ENCODE measurements around the gene OR11A1. TPM values are rescaled to one million over a fixed set of nuclear protein-coding genes. Genes with fewer than 3 reads are reported as not detected.
A peak's percentile ranks its signal among the peaks of the same experiment; 100 is the strongest.

Gene OR11A1
- total RNA-seq, 1 donor from 2014 or later, result not detected

DNA sequence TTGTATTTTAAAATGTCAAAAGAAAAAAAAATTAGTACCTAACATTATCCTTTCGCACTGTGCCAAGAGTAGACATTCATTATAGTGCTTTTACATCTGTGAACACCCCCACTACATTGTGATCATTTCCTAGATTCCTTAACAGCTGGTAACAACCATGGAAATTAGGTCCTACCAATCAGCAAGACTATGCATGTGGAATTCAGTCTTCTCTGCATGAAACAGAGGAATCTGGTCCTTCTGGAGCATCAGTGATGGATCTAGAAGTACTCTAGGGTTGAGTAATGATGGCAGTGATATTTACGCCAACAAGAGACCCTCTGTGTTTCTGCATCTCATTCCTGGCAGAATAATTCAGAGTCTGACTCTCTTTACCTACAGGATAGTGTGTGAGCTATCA is 32.7 kb downstream of the OR11A1 start:
- Mint-ChIP-seq H3K36me3 (ENCODE audit: insufficient read depth) (no peaks in the 10 kb centered on the region), H3K4me3 (ENCODE audit: low read depth) (no peak overlapping the region), H3K27me3 (peaks cover 30% of the 10 kb centered on the region), H3K27ac (no peak overlapping the region), H3K4me1 (ENCODE audit: low read depth) (no peaks in the 10 kb centered on the region), H3K9me3 (ENCODE audit: low read depth) (peaks cover 5% of the 10 kb centered on the region)
- no peak for TF ChIP-seq CTCF (IDR thresholded peaks at IDR 0.05; ENCODE audit: unreplicated experiment)
- no peak for DNase-seq (ENCODE audit: low spot score, unreplicated experiment)

GRCh38 chr6:29419516-29419915 is 37.4 kb downstream of the OR11A1 start:
- Mint-ChIP-seq H3K36me3 (ENCODE audit: insufficient read depth) (no peaks in the 10 kb centered on the region), H3K27ac (no peak overlapping the region), H3K4me1 (ENCODE audit: low read depth) (no peaks in the 10 kb centered on the region), H3K4me3 (ENCODE audit: low read depth) (no peak overlapping the region), H3K9me3 (ENCODE audit: low read depth) (no peaks in the 10 kb centered on the region), H3K27me3 (peaks cover 9% of the 10 kb centered on the region)
- TF ChIP-seq CTCF (IDR thresholded peaks at IDR 0.05; ENCODE audit: unreplicated experiment), result no peak
- no peak for DNase-seq (ENCODE audit: low spot score, unreplicated experiment)

DNA sequence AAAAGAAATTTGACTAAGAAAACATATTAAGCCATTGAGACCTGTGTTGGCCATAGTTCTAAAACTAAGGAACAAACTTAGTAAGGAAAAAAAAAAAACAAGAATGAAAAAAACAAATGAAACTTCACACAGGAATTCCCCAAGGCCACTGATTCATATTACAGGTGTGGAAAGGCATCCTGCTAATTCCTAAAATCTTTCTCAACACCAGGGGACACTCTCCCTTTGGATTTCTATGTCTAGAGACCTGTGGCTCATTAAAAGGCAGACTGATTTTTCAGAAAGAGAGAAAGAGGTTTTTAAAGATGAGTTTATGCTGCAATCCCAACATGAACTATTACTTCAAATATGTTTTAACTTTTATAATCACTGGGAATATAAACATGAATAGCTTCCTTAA is 42.3 kb downstream of the OR11A1 start, which contains the start of gene OR12D1:
OR12D1 (plus strand) TSS at position 341 of the 400 bp plus-strand sequence.
- Mint-ChIP-seq H3K4me3 (ENCODE audit: low read depth) (no peak within 1 kb of the TSS), H3K36me3 (ENCODE audit: insufficient read depth) (no peaks in the 10 kb centered on the region), H3K9me3 (ENCODE audit: low read depth) (peaks cover 17% of the 10 kb centered on the region), H3K4me1 (ENCODE audit: low read depth) (no peaks in the 10 kb centered on the region), H3K27me3 (peaks cover 9% of the 10 kb centered on the region), H3K27ac (no peak within 1 kb of the TSS)
- no peak for DNase-seq (ENCODE audit: low spot score, unreplicated experiment)
- TF ChIP-seq CTCF (IDR thresholded peaks at IDR 0.05; ENCODE audit: unreplicated experiment), result peak; percentile 38

DNA sequence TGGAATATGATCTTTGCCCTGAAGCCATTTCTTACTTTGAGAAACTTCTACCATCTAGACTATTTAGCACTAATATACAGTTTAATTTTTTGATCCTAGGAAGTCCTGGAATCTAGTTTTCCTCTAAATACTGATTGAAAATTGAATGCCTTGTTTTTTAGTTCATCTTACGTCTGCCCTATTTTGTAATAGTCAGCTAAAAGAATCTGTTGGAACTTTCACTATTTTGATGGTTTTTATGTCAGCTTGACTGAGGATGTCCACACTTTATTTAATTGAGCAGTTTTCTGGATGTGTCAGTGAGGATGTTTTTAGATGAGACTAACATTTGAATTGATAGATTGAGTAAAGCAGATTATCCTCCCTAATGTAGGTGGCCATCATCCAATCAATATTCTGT is 53.1 kb downstream of the OR11A1 start:
- H3K36me3 Mint-ChIP-seq (ENCODE audit: insufficient read depth), result no peaks in the 10 kb centered on the region
- TF ChIP-seq CTCF (IDR thresholded peaks at IDR 0.05; ENCODE audit: unreplicated experiment), result no peak
- no peak overlapping the region for H3K27ac Mint-ChIP-seq
- peaks cover 9% of the 10 kb centered on the region for H3K9me3 Mint-ChIP-seq (ENCODE audit: low read depth)
- no peaks in the 10 kb centered on the region for H3K4me1 Mint-ChIP-seq (ENCODE audit: low read depth)
- no peak for DNase-seq (ENCODE audit: low spot score, unreplicated experiment)
- peaks cover 2% of the 10 kb centered on the region for H3K27me3 Mint-ChIP-seq
- H3K4me3 Mint-ChIP-seq (ENCODE audit: low read depth), result no peak overlapping the region

DNA sequence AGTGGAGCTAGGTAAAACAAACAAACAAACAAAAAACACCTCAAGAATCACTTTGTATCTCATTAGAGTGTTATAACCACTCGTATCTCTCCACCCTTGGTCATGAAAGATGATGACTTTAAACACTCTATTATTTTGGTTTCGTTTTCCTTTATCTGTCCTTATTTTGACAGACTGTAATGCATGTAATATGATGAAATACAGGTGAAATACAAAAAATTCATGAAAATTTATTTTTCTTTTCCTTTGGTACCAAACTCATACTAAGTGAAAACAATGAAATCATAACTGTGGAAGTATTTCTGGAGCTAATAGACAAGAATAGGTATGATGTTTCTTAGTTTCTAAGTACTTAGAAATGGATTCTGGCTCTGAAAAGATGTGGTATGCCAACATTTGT is 57.3 kb downstream of the OR11A1 start:
- DNase-seq (ENCODE audit: low spot score, unreplicated experiment), result no peak
- peaks cover 17% of the 10 kb centered on the region for H3K27me3 Mint-ChIP-seq
- no peaks in the 10 kb centered on the region for H3K9me3 Mint-ChIP-seq (ENCODE audit: low read depth)
- TF ChIP-seq CTCF (IDR thresholded peaks at IDR 0.05; ENCODE audit: unreplicated experiment), result no peak
- H3K36me3 Mint-ChIP-seq (ENCODE audit: insufficient read depth), result no peaks in the 10 kb centered on the region
- H3K4me1 Mint-ChIP-seq (ENCODE audit: low read depth), result no peaks in the 10 kb centered on the region
- H3K27ac Mint-ChIP-seq, result no peak overlapping the region
- H3K4me3 Mint-ChIP-seq (ENCODE audit: low read depth), result no peak overlapping the region

All from progenitor cell of endocrine pancreas (in vitro differentiated cells).